GM21619 (cell line): ENCODE measurements around the gene TBCE.

Experiments used
- ATAC-seq: cut with Tn5 transposase; IDR thresholded peaks from one replicate; pipeline ENCODE4 v1.9.1; 2021; ENCODE audit not compliant: unreplicated experiment

TBCE gene

GRCh38 chr1:235409042-235409820 is 42.0 kb downstream of the TBCE start:
- ATAC-seq, result no peak

GRCh38 chr1:235410467-235410866 is 43.2 kb downstream of the TBCE start:
- no peak for ATAC-seq

GRCh38 chr1:235411489-235412486 is 44.6 kb downstream of the TBCE start:
- ATAC-seq, result no peak

GRCh38 chr1:235415008-235415904 is 48.0 kb downstream of the TBCE start:
- peak; percentile 78 for ATAC-seq

GRCh38 chr1:235416662-235417049 is 49.4 kb downstream of the TBCE start:
- no peak for ATAC-seq

- ATAC-seq, result peak; percentile 52
These were observed 50.0 kb downstream of the TBCE start for GRCh38 chr1:235417086-235417697.

GRCh38 chr1:235421751-235422150 is 54.5 kb downstream of the TBCE start:
- ATAC-seq, result no peak

GRCh38 chr1:235423214-235423652 is 56.0 kb downstream of the TBCE start:
- ATAC-seq, result peak; percentile 72

- ATAC-seq, result no peak
These were observed 56.9 kb downstream of the TBCE start for GRCh38 chr1:235424092-235424491.

GRCh38 chr1:235425357-235425756 is 58.1 kb downstream of the TBCE start:
- no peak for ATAC-seq

GRCh38 chr1:235426143-235426542 is 58.9 kb downstream of the TBCE start:
- ATAC-seq, result no peak

- ATAC-seq, result no peak
These were observed 59.5 kb downstream of the TBCE start for GRCh38 chr1:235426680-235427079.

- ATAC-seq, result no peak
These were observed 60.2 kb downstream of the TBCE start for GRCh38 chr1:235427447-235427846.

- ATAC-seq, result no peak
These were observed 61.9 kb downstream of the TBCE start for GRCh38 chr1:235429143-235429542.

- ATAC-seq, result no peak
These were observed 63.8 kb downstream of the TBCE start for GRCh38 chr1:235430991-235431390.

- no peak for ATAC-seq
These were observed 66.8 kb downstream of the TBCE start for GRCh38 chr1:235434001-235434400.

GRCh38 chr1:235441159-235441685 is 74.0 kb downstream of the TBCE start:
- no peak for ATAC-seq

- ATAC-seq, result no peak
These were observed 75.7 kb downstream of the TBCE start for GRCh38 chr1:235442788-235443429.

- ATAC-seq, result no peak
These were observed 81.4 kb downstream of the TBCE start for GRCh38 chr1:235448616-235449015.

GRCh38 chr1:235450433-235450832 is 83.2 kb downstream of the TBCE start:
- no peak for ATAC-seq
